BJ (cell line): ENCODE data around the gene SCAPER. TPM values are rescaled to one million over a fixed set of nuclear protein-coding genes. Genes with fewer than 3 reads are reported as not detected.
A peak's percentile ranks its signal among the peaks of the same experiment; 100 is the strongest.

Experiments used
- CTCF ChIA-PET: fragments of 350-600 bp; formaldehyde crosslinking; extraction: SDS; loops from one replicate; lab custom pipeline; 2021; ENCODE audit warnings: antibody characterized with exemption, inconsistent platforms; lab: Yijun Ruan, JAX
- POLR2A ChIA-PET: fragments of 300-600 bp; sonication (Branson Sonifier 250); formaldehyde crosslinking; extraction: SDS; loops from one replicate; lab custom pipeline; 2021; ENCODE audit warnings: antibody characterized with exemption; lab: Charles Lee
- DNase-seq: peaks from one replicate; pipeline ENCODE4 v3.0.0-alpha.2; 2011; ENCODE audit warnings: low read depth
- H3K27me3 ChIP-seq: 2 replicates; pipeline ENCODE4 v1.6.0; 2011; ENCODE audit warnings: low read length; ENCODE audit not compliant: control insufficient read depth, insufficient read depth
- H3K36me3 ChIP-seq: 2 replicates; pipeline ENCODE4 v1.5.1; 2011; ENCODE audit warnings: low read length; ENCODE audit not compliant: control insufficient read depth, insufficient read depth
- H3K4me3 ChIP-seq: 2 replicates; pipeline ENCODE4 v1.5.1; 2011; ENCODE audit warnings: low read depth, mild to moderate bottlenecking, control low read depth, low read length
- CTCF ChIP-seq: IDR thresholded peaks from 2 replicates; pipeline ENCODE4 v1.5.1; 2011; ENCODE audit warnings: low read depth, mild to moderate bottlenecking, control low read depth, inconsistent platforms, low read length, moderate library complexity; ENCODE audit not compliant: insufficient read depth
- polyA plus RNA-seq: library from polyadenylated mRNA; depleted of rRNA; stranded (reverse); fragments of >200 nt; gene quantifications from 2 replicates; pipeline ENCODE4 v1.2.3, GENCODE V29; 2011

SCAPER gene
- polyA plus RNA-seq, 1 experiment, result 2.3 TPM

DNA sequence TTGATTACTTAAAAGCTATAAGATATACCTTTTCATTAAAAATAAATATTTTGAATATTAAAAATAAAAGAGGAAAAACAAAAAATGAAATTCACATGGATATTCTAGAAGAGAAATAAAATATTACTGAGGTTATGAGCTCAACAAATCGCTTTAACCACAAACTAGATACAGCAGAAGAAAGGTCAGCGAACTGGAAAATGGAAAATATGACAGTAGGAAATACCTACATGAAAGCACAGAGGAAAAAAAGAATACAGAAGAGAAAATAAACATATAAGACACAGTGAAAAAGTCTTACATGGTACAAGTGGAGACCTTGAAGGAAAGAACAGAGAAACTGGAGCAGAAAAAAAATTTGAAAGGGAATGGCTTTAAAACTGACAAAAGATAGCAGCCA is 33.2 kb downstream of the SCAPER start:
- DNase-seq, result no peak
- CTCF ChIA-PET, result interaction anchor here (1.5 kb wide), 1 partner anchor 636 kb away, joined by 5 read pairs; no protein-coding TSS in a partner anchor
- POLR2A ChIA-PET, result no interaction called here
- Histone ChIP-seq H3K36me3 (no peaks in the 10 kb centered on the region), H3K4me3 (no peak overlapping the region), H3K27me3 (no peaks in the 10 kb centered on the region)
- no peak for TF ChIP-seq CTCF

- no peaks in the 10 kb centered on the region for H3K27me3 ChIP-seq
- ChIA-PET POLR2A (no interaction called here), CTCF (interaction anchor here (0.6 kb wide), 1 partner anchor 519 kb away, joined by 3 read pairs; no protein-coding TSS in a partner anchor)
- H3K4me3 ChIP-seq, result no peak overlapping the region
- TF ChIP-seq CTCF, result no peak
- no peaks in the 10 kb centered on the region for H3K36me3 ChIP-seq
- DNase-seq, result no peak
Measured at GRCh38 chr15:76868740-76869139, 36.4 kb downstream of the SCAPER start.

- H3K27me3 ChIP-seq, result no peaks in the 10 kb centered on the region
- no peaks in the 10 kb centered on the region for H3K36me3 ChIP-seq
- TF ChIP-seq CTCF, result peak; percentile 62
- ChIA-PET POLR2A (no interaction called here), CTCF (interaction anchor here (0.8 to 2.9 kb wide), 16 partner anchors 9 to 806 kb away, joined by 3 to 14 read pairs (median 3); no protein-coding TSS in a partner anchor)
- H3K4me3 ChIP-seq, result no peak overlapping the region
- DNase-seq, result peak; percentile 30
Measured at GRCh38 chr15:76866716-76867321, 38.3 kb downstream of the SCAPER start.

DNA sequence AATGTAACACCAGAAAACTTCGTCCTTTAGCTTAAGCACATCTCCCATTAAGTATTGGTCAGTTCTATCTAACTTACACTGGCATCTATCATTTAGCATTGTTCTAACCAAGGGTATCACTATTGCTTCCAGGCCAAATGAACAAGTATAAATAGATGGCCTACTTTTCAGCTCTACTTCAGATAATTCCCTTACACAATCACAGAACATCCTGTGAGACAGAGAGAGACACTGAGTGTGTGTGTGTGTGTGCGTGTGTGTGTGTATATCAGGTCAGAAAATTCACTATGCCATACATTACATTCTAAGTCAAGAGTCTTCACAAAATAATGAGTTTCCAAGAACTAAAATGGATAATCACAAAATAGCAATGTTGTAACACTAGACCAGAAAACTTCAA is 39.1 kb downstream of the SCAPER start:
- ChIA-PET CTCF (interaction anchor here (0.6 to 2.9 kb wide), 10 partner anchors 490 to 716 kb away, joined by 3 to 14 read pairs (median 4); no protein-coding TSS in a partner anchor), POLR2A (no interaction called here)
- DNase-seq, result no peak
- H3K36me3 ChIP-seq, result no peaks in the 10 kb centered on the region
- H3K4me3 ChIP-seq, result no peak overlapping the region
- no peaks in the 10 kb centered on the region for H3K27me3 ChIP-seq
- no peak for TF ChIP-seq CTCF

- no peak for DNase-seq
- TF ChIP-seq CTCF, result no peak
- ChIA-PET CTCF (interaction anchor here (0.8 to 2.9 kb wide), 7 partner anchors 516 to 715 kb away, joined by 3 to 14 read pairs (median 4); no protein-coding TSS in a partner anchor), POLR2A (no interaction called here)
- no peaks in the 10 kb centered on the region for H3K27me3 ChIP-seq
- no peaks in the 10 kb centered on the region for H3K36me3 ChIP-seq
- H3K4me3 ChIP-seq, result no peak overlapping the region
Measured at GRCh38 chr15:76865548-76865991, 39.6 kb downstream of the SCAPER start.
